HepG2 (cell line): ENCODE measurements around the gene SAPCD1. TPM values are rescaled to one million over a fixed set of nuclear protein-coding genes. Genes with fewer than 3 reads are reported as not detected.

ENCODE experiments used
- PHF21A ChIP-seq: sonication (generic); formaldehyde crosslinking; IDR thresholded peaks from 2 replicates; pipeline ENCODE4 v1.5.0; 2020; ENCODE audit warnings: mild to moderate bottlenecking, missing genetic modification reagents
- RARG ChIP-seq: sonication (generic); formaldehyde crosslinking; IDR thresholded peaks from 2 replicates; pipeline ENCODE4 v1.4.0; 2020; ENCODE audit warnings: low read depth, mild to moderate bottlenecking, missing genetic modification reagents
- RELA ChIP-seq: sonication (generic); formaldehyde crosslinking; IDR thresholded peaks from 2 replicates; pipeline ENCODE4 v1.4.0; 2020; ENCODE audit warnings: missing genetic modification reagents
- ZHX1 ChIP-seq: sonication (generic); formaldehyde crosslinking; IDR thresholded peaks from 2 replicates; pipeline ENCODE4 v1.8.1; 2022; ENCODE audit warnings: low read depth, mild to moderate bottlenecking, missing genetic modification reagents
- ZNF101 ChIP-seq: sonication (generic); formaldehyde crosslinking; IDR thresholded peaks from 2 replicates; pipeline ENCODE4 v1.4.0; 2020; ENCODE audit warnings: mild to moderate bottlenecking, low read depth, missing genetic modification reagents, borderline replicate concordance
- ZNF253 ChIP-seq: sonication (generic); formaldehyde crosslinking; IDR thresholded peaks from 2 replicates; pipeline ENCODE4 v1.8.0; 2022; ENCODE audit warnings: mild to moderate bottlenecking, missing genetic modification reagents, borderline replicate concordance
- ZNF280D ChIP-seq: sonication (generic); formaldehyde crosslinking; IDR thresholded peaks from 2 replicates; pipeline ENCODE4 v1.5.1; 2020; ENCODE audit warnings: mild to moderate bottlenecking, missing genetic modification reagents
- ZNF574 ChIP-seq: sonication (generic); formaldehyde crosslinking; IDR thresholded peaks from 2 replicates; pipeline ENCODE4 v1.4.0; 2020; ENCODE audit warnings: missing genetic modification reagents
- ZNF687 ChIP-seq: sonication (generic); formaldehyde crosslinking; IDR thresholded peaks from 2 replicates; pipeline ENCODE4 v1.5.1; 2020; ENCODE audit warnings: mild to moderate bottlenecking, missing genetic modification reagents, moderate library complexity
- polyA plus RNA-seq, 8 experiments: library from polyadenylated mRNA; depleted of rRNA in 3 of 8; stranded (reverse) in 7 of 8; unstranded in 1 of 8; fragments of >200 nt; fragmentation: Illumina TruSeq in 4 of 8; extraction: Trizol in 4 of 8; gene quantifications; 2 replicates each; pipeline versions ENCODE4 v1.2.1 to v1.2.3, GENCODE V29; 2011 to 2016; ENCODE audit warnings: low read depth in 4 of 8, missing spikeins in 1 of 8, mixed read lengths in 1 of 8; ENCODE audit not compliant: insufficient read depth in 1 of 8
- total RNA-seq, 5 experiments: library from RNA; depleted of rRNA; stranded (reverse); fragments of >200 nt; fragmentation: Illumina TruSeq; extraction: Trizol; gene quantifications; 2 replicates each; pipeline ENCODE4 v1.2.3, GENCODE V29; 2016; ENCODE audit warnings: low read depth in 1 of 5
- TF ChIP-seq, protein P1 (sequence below): sonication (generic); formaldehyde crosslinking; IDR thresholded peaks from 2 replicates; pipeline ENCODE4 v1.4.0; 2020; ENCODE audit warnings: missing genetic modification reagents

SAPCD1 gene
- total and polyA plus RNA-seq, 2 of the 13 experiments (the other 11 are each of a cell fraction or from before 2014, with no cell fraction given) = 2.5 to 3.9 TPM

- TF ChIP-seq ZNF101 (no peak), RELA (CRISPR knock-in tag) (peak; percentile 92; the same call in 1 of the 2 replicates), ZNF687 (CRISPR knock-in tag) (no peak; the same call in 1 of the 2 replicates), ZHX1 (0 out of 2 replicates have a peak, but pooled peaks have one; percentile 34), PHF21A (CRISPR knock-in tag) (peak; percentile 66; the same call in 1 of the 2 replicates), RARG (CRISPR knock-in tag) (no peak), ZNF574 (CRISPR knock-in tag) (peak; percentile 62; the same call in 1 of the 2 replicates), ZNF280D (no peak), ZNF253 (no peak)
- TF ChIP-seq, protein P1, sequence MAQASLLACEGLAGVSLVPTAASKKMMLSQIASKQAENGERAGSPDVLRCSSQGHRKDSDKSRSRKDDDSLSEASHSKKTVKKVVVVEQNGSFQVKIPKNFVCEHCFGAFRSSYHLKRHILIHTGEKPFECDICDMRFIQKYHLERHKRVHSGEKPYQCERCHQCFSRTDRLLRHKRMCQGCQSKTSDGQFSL (CRISPR knock-in tag) = 0 out of 2 replicates have a peak, but pooled peaks have one; percentile 28
Measured at GRCh38 chr6:31737991-31738979, 24.2 kb upstream of the SAPCD1 start (continued).
